Left ventricle myocardium superior (tissue), 1 donor: ENCODE results near the gene OLFML2A. TPM values are rescaled to one million over a fixed set of nuclear protein-coding genes. Genes with fewer than 3 reads are reported as not detected.
"Not testable (repeated sequence)": the region's sequence is repeated elsewhere in the genome, so short reads cannot be mapped to it uniquely, and the experiment has no call there.

Experiments
- ATAC-seq: fragments of 200-7000 bp; cut with Tn5 transposase; one replicate; pipeline ENCODE4 v1.9.1; 2020; ENCODE audit warnings: mild to moderate bottlenecking, moderate library complexity
- DNase-seq: peaks from one replicate; pipeline ENCODE4 v3.0.0-alpha.2; 2020
- intact Hi-C: fragments of 100-400 bp; cut with micrococcal nuclease; formaldehyde crosslinking; loops from one replicate; pipeline ENCODE4 v1.11.0; 2022
- total RNA-seq: library from RNA; stranded (reverse); fragmentation: NEBNext Ultra II Directional; extraction: Animal tissue kit (Norgen Biotek cat#: 25700); gene quantifications from one replicate; pipeline ENCODE4 v1.2.1, GENCODE V29; 2021
- donor health status: DM: no; HTN: yes; CAD: no; lungs with severe emphysema.

The OLFML2A gene
- total RNA-seq, 1 donor from 2014 or later = 38.0 TPM

GRCh38 chr9:124810663-124811355 lies 33.9 kb downstream of the OLFML2A start:
- no peak for DNase-seq
- peak; percentile 63 for ATAC-seq
- intact Hi-C loops = no loop called here

DNA sequence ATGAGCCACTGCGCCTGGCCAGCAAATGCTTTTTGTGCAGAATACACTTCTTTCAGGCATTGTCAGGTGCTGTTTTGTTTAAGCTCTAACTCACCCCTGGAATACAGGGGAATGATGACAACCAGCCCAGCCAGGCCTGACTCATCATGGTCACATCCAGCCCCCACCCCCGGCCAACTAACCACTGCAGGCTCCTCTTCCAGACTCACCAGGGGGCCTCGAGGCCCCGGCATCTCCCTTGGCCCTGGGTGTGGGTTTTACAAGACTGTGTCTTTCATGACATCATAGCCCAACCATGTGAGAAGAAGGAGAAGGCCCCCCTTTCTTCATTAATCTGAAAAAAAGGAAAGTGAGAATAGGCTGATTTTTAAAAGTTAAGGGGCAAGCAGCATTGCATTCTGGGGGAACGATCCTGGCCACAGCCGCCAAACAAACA lies 35.5 kb downstream of the OLFML2A start:
- ATAC-seq = peak; percentile 58
- peak; percentile 65 for DNase-seq
- intact Hi-C loops = no loop called here

- intact Hi-C loops = no loop called here
- no peak for DNase-seq
- ATAC-seq = no peak
Observed at GRCh38 chr9:124813041-124813440, 36.1 kb downstream of the OLFML2A start.

- no peak for DNase-seq
- intact Hi-C loops = no loop called here
Observed at GRCh38 chr9:124813501-124814163, 36.7 kb downstream of the OLFML2A start.

DNA sequence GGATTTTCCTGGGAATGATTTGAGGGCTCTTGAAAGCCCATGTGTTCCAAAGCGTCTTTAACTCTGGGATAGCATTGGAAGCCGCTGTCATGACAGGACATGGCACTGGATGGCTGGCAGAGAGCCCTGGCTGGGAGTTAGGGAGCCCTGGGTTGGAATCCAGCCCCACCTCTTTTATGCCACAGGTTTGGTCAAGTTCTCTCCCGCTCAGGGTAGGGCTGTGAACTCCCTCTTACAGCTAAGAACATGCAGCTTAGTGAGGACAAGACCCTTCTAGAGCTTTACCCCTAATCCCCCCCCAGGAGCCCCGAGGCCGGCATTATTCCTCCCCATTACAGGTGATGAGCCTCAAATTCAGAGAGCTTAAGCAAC lies 37.2 kb downstream of the OLFML2A start:
- ATAC-seq = no peak
- no peak for DNase-seq
- intact Hi-C loops = no loop called here

More at GRCh38 chr9:124813501-124814163, 36.7 kb downstream of the OLFML2A start:
- no peak for ATAC-seq

DNA sequence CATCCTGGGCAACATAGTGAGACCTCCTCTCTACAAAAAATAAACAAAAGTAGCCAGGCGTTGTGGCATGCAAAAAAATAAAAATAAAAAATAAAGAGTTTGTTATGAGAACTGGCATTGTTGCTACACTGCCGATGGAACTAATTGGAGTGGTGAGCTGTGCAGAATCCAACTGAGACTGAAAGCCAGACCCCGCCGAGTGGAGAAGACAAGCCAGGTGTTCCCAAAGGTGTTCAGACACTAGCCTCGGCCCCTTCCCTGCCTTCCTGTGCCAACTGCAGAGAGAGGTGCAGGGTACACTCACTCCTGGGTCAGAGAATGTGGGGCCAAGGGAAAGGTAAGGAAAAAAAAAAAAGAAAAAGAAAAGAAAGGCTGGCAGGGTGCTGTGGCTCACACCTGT lies 38.7 kb downstream of the OLFML2A start:
- no peak for DNase-seq
- no peak for ATAC-seq
- intact Hi-C loops = no loop called here

DNA sequence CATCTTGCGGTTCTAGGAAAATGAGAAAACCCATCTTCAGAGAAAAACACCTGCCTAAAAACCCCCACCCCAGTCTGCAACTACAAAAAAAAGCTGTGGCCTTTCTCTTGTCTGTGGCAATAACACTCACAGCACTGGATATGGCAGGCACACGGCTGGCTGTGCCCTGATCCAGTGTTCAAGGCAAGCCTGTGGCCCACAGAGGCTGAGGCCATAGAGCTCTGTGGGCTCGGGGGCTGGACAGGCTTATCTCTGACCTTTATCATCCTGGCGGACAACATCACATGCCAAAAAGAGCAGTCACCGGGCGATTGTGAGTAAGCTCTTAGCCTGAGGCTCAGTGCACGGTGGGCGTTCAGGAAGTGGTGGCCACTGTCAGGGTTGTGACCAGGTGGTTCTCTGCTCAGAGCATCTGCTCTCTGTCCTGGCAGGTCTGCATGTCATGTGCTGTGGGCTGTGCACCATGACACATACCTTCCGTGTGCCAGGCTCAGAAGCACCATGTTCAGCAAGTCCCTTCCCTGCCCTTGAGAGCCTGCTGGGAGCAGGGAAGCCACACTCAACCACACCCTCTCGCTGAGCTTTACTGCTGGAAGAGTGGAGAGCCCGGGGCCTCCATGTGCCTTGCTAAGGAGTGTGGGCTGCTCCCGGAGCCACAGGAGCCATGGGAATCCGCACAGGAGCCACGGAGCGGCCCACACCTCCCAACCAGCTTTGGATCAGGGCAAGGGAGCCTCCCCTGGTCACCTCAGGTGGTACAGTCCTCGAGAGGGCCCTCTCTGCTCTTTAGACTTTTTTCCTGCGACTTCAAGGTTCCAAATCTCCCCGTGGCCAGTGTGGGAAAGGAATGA lies 41.7 kb downstream of the OLFML2A start:
- ATAC-seq (peak; percentile 86), DNase-seq (no peak)
- intact Hi-C loops = no loop called here

- ATAC-seq (no peak), DNase-seq (no peak)
- intact Hi-C loops = no loop called here
Observed at GRCh38 chr9:124820698-124821623, 44.0 kb downstream of the OLFML2A start.

DNA sequence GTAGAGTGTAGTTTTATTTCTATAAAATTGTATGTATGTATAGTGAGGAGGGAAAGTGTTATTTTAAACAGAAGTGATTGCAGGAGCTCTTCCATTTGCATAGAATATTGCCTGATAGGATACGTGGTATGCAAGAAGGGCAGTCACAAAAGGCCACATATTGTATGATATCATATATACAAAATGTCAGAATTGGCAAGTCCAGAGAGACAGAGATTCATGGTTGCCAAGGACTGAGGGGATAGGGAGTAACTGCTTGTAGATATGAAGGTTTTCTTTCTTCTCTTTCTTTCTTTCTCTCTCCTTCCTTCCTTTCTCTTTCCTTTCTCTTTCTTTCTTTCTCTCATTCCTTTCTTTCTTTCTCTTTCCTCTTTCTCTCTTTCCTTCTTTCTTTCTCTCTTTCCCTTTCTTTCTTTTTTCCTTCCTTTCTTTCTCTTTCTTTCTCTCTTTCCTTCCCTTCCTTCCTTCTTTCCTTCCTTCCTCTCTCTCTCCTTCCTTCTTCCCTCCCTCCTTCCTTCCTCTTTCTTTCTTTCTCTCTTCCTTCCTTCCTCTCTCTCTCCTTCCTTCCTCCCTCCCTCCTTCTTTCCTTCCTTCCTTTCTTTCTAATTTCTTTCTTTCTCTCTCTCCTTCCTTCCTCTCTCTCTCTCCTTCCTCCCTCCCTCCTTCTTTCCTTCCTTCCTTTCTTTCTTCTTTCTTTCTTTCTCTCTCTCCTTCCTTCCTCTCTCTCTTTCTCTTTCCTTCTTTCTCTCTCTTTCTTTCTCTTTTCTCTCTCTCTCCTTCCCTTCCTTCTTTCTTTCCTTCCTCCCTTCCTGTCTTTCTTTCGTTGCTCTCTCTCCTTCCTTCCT lies 51.8 kb downstream of the OLFML2A start:
- ATAC-seq (no peak), DNase-seq (no peak)
- intact Hi-C loops = no loop called here

GRCh38 chr9:124829334-124829669 lies 52.4 kb downstream of the OLFML2A start:
- no peak for DNase-seq
- no peak for ATAC-seq
- intact Hi-C loops = no loop called here

- intact Hi-C loops = no loop called here
- DNase-seq = no peak
Observed at GRCh38 chr9:124830593-124830992, 53.7 kb downstream of the OLFML2A start.

DNA sequence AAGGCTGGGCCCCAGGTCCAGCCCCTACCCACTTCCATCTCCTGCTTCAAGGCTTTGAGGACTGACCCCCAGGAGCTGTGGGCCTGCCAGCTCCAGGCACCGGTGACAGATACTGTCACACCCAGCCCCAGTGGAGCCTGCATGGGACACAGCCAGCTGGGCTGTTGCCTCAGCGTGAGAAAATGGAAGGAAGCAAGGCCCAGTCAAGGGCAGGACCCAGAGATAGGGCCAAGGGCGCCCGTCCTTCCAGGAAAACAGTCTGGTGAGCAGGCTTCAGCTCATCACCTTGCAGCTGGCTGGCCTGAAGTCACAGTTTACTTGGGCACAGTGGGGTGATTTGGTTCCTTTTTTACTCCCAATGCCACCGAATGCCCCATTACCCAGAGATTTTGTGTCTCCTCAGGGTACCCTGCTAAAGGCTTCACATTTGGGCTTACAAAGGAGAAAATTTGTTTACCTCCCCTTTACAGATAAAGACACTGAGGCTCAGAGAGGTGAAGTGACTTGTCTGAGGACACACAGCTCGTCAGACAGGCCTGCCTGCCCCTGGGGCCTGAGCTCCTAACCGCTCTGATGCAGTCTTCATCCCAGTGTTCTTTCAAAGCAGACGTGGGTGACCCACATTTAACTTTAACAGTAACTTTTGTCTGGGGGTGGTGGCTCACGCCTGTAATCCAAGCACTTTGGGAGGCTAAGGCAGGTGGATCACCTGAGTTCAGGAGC lies 54.9 kb downstream of the OLFML2A start:
- DNase-seq = peak; percentile 89
- peak; percentile 88 for ATAC-seq
- intact Hi-C loops = no loop called here

More at GRCh38 chr9:124830593-124830992, 53.7 kb downstream of the OLFML2A start:
- ATAC-seq = no peak

- peak; percentile 47 for DNase-seq
- ATAC-seq = peak; percentile 10
- intact Hi-C loops = no loop called here
Observed at GRCh38 chr9:124834591-124834990, 57.7 kb downstream of the OLFML2A start.

- intact Hi-C loops = no loop called here
- peak; percentile 93 for DNase-seq
- ATAC-seq = peak; percentile 58
Observed at GRCh38 chr9:124835026-124835557, 58.2 kb downstream of the OLFML2A start.

DNA sequence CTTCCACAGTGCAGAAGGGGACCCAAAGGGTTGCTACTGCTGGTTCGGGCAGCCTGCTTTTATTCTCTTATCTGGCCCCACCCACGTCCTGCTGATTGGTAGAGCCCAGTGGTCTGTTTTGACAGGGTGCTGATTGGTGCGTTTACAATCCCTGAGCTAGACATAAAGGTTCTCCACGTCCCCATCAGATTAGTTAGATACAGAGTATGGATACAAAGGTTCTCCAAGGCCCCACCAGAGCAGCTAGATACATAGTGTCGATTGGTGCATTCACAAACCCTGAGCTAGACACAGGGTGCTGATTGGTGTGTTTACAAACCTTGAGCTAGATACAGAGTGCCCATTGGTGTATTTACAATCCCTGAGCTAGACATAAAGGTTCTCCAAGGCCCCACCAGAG lies 61.2 kb downstream of the OLFML2A start:
- intact Hi-C loops, ATAC-seq, DNase-seq: not testable (repeated sequence)

- DNase-seq, intact Hi-C loops, ATAC-seq: not testable (repeated sequence)
Observed at GRCh38 chr9:124838567-124839275, 61.8 kb downstream of the OLFML2A start.
